Islet of Langerhans (tissue), 1 donor: ENCODE data around the gene ERMAP.

Experiments
- FAIRE-seq: peaks from one replicate; lab custom pipeline; 2011; peaks lifted over from hg19 to GRCh38; lab: Jason Lieb, UNC

The ERMAP gene

GRCh38 chr1:42876009-42876408 lies 59.1 kb downstream of the ERMAP start:
- FAIRE-seq, result no peak

GRCh38 chr1:42877380-42877779 lies 60.5 kb downstream of the ERMAP start:
- no peak for FAIRE-seq

GRCh38 chr1:42880384-42880783 lies 63.5 kb downstream of the ERMAP start:
- FAIRE-seq, result no peak

- FAIRE-seq, result no peak
These were observed 69.3 kb downstream of the ERMAP start for GRCh38 chr1:42886046-42886739.

GRCh38 chr1:42886800-42887199 lies 69.9 kb downstream of the ERMAP start:
- no peak for FAIRE-seq

- no peak for FAIRE-seq
These were observed 70.4 kb downstream of the ERMAP start for GRCh38 chr1:42887366-42887765.

- FAIRE-seq, result no peak
These were observed 71.2 kb downstream of the ERMAP start for GRCh38 chr1:42888013-42888633.

- no peak for FAIRE-seq
These were observed 72.3 kb downstream of the ERMAP start for GRCh38 chr1:42889264-42889663.

GRCh38 chr1:42891465-42892138 lies 74.7 kb downstream of the ERMAP start:
- no peak for FAIRE-seq
